ENCODE results near the gene FBXL20.
"Not testable (repeated sequence)": the region's sequence is repeated elsewhere in the genome, so short reads cannot be mapped to it uniquely, and the experiment has no call there.

The FBXL20 gene

GRCh38 chr17:39380144-39380543, 21.3 kb downstream of the FBXL20 start:
- DNase-seq (ENCODE audit: low read depth in 2 of 2): no peak

DNA sequence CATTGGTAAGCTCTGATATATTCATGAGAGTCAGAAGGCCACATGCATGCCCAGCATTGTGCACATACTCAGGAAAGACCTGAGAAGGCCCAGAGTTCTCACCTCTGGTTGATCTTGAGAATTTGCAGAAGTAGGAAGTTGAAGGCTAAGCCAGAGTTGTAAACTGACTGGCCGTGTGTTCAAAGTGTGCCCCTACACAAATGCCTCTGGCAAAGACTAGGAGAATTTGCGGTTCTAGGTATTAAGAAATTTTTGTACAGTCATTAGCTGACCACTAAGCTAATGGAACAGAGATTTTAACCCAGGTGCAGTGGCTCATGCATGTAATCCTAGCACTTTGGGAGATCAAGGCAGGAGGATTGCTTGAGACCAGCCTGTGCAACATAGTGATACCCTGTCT, 25.0 kb downstream of the FBXL20 start:
- DNase-seq (ENCODE audit: low read depth in 2 of 2): no peak

DNA sequence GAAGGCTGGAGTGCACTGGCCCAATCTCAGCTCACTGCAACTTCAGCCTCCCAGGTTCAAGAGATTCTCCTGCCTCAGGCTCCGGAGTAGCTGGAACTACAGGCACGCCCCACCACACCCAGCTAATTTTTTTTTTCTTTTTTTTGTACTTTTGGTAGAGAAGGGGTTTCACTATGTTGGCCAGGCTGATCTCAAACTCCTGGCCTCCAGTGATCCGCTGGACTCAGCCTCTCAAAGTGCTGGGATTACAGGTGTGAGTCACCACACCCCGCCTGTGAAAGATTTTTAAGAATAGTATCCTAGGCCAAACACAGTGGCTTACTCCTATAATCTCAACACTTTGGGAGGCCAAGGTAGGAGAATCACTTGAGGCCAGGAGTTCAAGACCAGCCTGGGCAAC, 33.6 kb downstream of the FBXL20 start:
- not testable (repeated sequence) for DNase-seq (ENCODE audit: low read depth in 2 of 2)

DNA sequence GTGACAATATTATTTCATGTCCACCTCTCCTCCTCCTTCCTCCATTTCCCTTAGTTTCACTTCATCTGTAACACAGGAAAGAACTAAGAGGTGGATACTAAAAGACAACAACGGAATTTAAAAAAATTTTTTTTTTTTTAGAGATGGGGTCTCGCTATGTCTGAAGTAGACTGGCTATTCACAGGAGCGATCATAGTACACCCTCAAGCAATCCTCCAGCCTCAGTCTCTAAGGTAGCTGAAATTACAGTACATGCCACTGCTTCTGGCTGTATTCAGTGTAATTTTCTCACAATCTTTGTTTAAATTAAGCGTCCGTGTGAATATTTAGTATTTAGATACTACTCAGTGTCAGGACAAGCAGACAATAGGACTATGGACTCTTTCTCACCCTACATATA, 35.6 kb downstream of the FBXL20 start:
- DNase-seq (ENCODE audit: low read depth in 2 of 2): no peak

DNA sequence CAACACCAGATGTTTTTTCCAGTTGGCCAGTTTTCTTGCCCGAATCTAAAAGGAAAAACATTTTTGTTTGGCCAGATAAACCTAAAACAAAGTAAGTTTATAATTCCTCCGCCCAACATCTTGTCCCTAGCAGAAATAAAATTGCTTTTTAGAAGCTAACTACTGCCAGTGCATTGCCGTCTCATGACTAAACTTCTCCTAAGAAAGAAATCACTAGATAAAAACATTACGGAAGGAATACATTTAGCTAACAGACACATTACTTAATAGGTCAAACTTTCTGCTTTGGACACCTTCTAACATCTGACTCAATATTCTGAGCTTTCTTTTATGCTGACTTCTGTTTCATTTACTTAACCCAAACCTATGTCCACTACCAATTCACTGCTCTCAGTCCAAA, 36.2 kb downstream of the FBXL20 start:
- no peak for DNase-seq (ENCODE audit: low read depth in 2 of 2)

- no peak for DNase-seq (ENCODE audit: low read depth in 2 of 2)
Observed at GRCh38 chr17:39364236-39365025, 37.0 kb downstream of the FBXL20 start.

- no peak for DNase-seq (ENCODE audit: low read depth in 2 of 2)
Observed at GRCh38 chr17:39361064-39361463, 40.4 kb downstream of the FBXL20 start.

DNA sequence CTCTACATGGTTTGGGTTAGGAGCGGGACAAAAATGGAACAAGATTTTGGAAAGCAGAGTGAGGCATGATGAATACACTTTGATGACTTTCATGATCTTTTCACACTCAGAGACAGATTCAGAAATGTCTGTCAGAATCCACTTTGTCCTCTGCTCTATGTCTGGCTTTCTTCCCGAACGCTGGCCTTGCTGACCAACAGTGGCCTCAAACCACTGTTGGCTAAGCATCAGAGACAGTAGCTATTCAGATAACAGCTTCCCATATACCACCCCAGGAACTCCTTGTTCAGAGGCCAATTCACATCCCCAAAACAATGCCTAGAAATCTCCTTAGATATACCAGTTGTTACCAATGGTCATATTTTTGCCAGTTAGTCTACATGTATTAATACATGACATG, 40.9 kb downstream of the FBXL20 start:
- DNase-seq (ENCODE audit: low read depth in 2 of 2): no peak

DNA sequence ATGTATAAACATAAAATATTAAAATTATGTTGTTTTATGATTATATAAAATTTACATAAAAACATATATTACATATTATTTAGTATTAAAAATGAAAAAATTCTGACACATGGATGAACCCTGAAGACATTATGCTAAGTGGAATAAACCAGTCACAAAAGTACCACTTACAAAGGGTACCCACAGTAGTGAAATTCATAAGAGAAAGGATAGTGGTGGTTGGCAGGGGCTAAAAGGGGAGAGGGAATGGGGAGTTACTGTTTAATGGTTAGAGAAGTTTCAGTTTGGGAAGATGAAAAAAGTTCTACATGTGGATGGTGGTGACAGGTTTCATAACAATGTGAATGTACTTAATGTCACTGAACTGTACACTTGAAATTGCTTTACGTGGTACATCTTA, 41.4 kb downstream of the FBXL20 start:
- DNase-seq (ENCODE audit: low read depth in 2 of 2): no peak

DNA sequence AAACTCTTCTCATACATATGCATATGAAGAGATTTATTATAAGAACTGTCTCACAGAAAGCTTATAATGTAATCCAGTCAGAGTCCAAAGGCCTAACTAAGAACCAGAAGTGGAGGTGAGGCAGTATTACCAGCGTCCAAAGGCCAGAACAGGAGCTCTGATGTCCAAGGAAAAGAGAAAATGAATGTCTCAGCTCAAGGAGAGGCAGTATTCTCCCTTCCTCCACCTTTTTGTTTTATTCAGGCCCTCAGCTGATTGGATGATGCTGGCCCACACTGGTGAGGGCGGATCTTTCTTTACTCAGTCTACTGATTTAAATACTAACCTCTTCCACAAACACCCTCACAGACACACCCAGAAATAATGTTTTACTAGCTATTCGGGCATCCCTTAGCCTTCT, 43.4 kb downstream of the FBXL20 start:
- DNase-seq (ENCODE audit: low read depth in 2 of 2): no peak

DNA sequence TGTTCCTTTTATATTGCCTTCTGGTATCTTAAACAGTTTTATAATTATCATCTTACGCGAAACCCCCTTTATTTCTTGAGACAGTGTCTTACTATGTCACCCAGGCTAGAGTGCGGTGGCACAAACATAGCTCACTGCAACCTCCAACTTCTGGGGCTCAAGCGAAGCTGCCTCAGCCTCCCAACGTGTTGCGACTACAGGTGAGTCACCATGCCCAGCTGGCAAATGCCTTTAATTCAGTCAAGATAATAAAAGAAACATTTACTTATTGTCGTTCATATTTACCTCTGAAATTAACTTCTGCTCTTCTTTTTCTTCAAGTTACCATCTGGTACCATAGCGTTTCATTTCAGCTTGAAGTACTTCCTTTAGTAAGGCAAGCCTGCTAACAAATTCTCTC, 43.9 kb downstream of the FBXL20 start:
- no peak for DNase-seq (ENCODE audit: low read depth in 2 of 2)

GRCh38 chr17:39352986-39353385, 48.4 kb downstream of the FBXL20 start:
- no peak for DNase-seq (ENCODE audit: low read depth in 2 of 2)

- no peak for DNase-seq (ENCODE audit: low read depth in 2 of 2)
Observed at GRCh38 chr17:39352511-39352910, 48.9 kb downstream of the FBXL20 start.

- no peak for DNase-seq (ENCODE audit: low read depth in 2 of 2)
Observed at GRCh38 chr17:39351508-39351907, 49.9 kb downstream of the FBXL20 start.

GRCh38 chr17:39349246-39349645, 52.2 kb downstream of the FBXL20 start:
- DNase-seq (ENCODE audit: low read depth in 2 of 2): no peak

- not testable (repeated sequence) for DNase-seq (ENCODE audit: low read depth in 2 of 2)
Observed at GRCh38 chr17:39346863-39347262, 54.6 kb downstream of the FBXL20 start.

DNA sequence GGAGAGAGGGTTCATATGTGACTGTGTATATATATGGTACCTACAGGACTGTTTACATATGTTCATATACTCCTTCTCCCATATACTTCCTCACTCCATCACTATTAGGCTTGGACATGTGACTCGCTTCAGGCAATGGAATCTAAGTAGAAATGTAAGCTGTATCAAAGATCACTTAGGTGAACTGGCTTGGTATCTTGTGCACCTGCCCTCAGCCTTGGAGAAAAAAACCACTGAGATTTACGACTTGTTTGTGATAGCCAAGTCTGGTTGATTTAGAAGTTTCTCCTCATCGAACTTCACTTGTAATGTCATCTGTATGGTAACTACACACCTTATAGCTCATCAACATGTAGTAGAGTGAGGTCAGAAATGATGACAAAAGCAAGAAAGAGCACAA, 59.9 kb downstream of the FBXL20 start:
- DNase-seq (ENCODE audit: low read depth in 2 of 2): no peak

DNA sequence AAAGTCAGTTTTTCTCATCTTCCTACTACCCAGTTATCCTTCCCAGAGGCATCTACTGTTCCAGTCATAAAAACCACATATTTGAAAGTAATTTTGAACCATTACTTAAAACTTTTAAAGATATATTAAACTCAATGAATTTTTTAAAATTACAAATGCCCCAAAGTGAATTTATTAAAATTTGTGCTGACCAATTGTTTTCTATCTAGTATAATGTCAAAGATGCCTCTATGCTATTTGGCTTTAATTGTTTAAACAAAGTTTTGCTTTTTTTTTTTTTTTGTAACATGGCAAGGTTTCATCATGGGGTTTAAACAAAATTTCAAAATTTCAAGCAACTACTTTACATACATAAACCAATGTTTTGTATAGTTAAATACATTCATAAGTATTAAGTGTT, 60.7 kb downstream of the FBXL20 start:
- DNase-seq (ENCODE audit: low read depth in 2 of 2): no peak

DNA sequence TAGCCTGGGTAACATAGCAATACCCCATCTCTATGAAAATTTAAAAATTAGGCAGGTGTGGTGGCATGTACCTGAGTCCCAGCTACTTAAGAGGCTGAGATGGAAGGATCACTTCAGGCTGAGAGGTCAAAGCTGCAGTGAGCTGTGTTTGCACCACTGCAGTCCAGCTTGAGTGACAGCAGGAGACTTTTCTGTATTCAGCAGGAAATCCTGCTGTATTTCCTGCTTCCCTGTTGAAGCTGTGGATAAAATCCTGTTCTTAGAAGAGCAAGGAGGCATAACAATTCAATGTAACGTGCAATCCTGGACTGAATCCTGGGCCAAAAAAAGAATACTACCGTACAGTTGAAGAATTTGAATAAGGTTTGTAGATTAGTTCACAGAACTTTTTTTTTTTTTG, 62.2 kb downstream of the FBXL20 start:
- DNase-seq (ENCODE audit: low read depth in 2 of 2): no peak

GRCh38 chr17:39337649-39338048, 63.8 kb downstream of the FBXL20 start:
- not testable (repeated sequence) for DNase-seq (ENCODE audit: low read depth in 2 of 2)

- DNase-seq (ENCODE audit: low read depth in 2 of 2): no peak
Observed at GRCh38 chr17:39335704-39336223, 65.7 kb downstream of the FBXL20 start.

DNA sequence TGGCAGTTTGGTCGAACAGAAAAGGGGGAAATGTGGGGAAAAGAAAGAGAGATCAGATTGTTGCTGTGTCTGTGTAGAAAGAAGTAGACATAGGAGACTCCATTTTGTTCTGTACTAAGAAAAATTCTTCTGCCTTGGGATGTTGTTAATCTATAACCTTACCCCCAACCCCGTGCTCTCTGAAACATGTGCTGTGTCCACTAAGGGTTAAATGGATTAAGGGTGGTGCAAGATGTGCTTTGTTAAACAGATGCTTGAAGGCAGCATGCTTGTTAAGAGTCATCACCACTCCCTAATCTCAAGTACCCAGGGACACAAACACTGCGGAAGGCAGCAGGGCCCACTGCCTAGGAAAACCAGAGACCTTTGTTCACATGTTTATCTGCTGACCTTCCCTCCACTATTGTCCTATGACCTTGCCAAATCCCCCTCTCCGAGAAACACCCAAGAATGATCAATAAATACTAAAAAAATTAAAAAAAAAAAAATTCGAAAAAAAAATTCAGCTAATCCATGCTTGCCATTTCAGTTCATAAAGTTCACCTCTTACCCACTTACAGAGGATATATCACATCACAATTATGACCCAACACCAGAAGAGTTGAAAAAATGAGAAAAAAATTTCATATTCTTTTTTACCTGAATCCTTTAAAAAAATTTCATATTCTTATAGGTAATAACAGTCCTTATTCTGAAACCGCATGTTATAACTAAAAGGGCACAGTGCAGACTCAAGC, 67.2 kb downstream of the FBXL20 start:
- not testable (repeated sequence) for DNase-seq (ENCODE audit: low read depth in 2 of 2)

DNA sequence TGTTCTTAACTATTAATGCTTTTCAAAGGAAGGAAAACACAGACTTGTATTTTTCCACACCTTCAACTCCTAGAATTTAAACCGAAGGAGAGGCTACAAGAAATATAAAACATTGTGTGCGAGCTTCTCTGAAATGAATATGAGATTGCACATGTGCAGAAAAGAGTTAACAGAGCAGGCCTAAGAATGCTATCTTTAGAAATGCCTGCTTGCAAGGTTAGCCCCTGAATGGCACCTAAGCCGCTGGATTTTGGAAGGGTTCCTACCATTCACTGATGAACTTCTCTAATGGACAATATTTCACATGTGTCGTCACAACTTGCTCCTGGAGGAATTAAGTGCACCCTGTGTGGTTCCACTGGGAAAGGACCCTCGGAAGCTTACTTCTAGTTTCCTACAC, 69.3 kb downstream of the FBXL20 start:
- no peak for DNase-seq (ENCODE audit: low read depth in 2 of 2)
